ENCODE results near the gene C12orf60.

GRCh38 chr12:14785568-14785967 is 17.9 kb upstream of the C12orf60 start:
- TF ChIP-seq CTCF (IDR thresholded peaks at IDR 0.05) (no peak), POLR2A (IDR thresholded peaks at IDR 0.05) (no peak)
